Fibroblast of pulmonary artery (primary cell): ENCODE results near the gene TMBIM1.
"Not testable (repeated sequence)": the region's sequence is repeated elsewhere in the genome, so short reads cannot be mapped to it uniquely, and the experiment has no call there.

ENCODE experiments used
- DNase-seq: peaks from one replicate; pipeline ENCODE4 v3.0.0-alpha.2; 2010; ENCODE audit warnings: low read depth
- H3K4me3 ChIP-seq: replicated peaks from 2 replicates; pipeline ENCODE4 v1.5.1; 2011; ENCODE audit warnings: low read depth, mild to moderate bottlenecking, control low read depth, low read length, moderate library complexity
- CTCF ChIP-seq: IDR thresholded peaks from 2 replicates; pipeline ENCODE4 v1.5.1; 2011; ENCODE audit warnings: mild to moderate bottlenecking, control low read depth, low read length, inconsistent platforms; ENCODE audit errors: missing control alignments

The TMBIM1 gene

DNA sequence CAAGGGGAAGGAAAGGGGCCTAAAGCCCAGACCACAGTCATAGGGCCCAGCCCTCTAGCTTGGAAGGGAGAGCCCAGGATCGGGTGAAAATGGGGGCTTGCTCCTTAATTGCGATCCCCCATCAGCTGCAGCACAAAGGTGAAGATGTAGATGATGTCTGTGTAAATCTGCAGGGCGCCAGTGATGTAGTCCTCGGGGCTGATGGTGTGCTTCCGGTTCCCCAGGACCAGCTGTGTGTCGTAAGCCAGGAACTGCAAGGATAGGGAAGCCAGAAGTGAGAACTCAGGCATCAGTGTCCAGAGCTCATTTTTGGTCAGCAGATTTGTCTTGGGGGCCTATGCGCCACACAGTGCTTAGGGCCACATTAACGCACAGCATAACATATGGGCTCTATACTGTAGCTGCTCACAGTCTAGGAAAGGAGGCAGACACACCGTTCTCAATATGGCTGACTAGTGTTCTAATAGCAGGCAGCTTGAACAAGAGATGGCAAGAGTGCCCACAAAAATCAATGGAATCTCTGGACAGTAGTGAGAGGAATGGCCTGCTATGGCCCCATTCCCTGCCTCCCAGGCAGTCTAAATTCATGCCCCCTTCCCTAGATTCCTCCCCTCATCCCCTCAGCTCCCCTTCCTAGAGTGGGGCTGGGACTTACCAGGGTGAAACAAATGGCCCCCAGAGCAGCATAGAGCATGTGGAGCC is 16.8 kb downstream of the TMBIM1 start:
- TF ChIP-seq CTCF, result no peak
- no peak for DNase-seq
- H3K4me3 ChIP-seq, result no peak overlapping the region

GRCh38 chr2:218274586-218274985 is 17.7 kb downstream of the TMBIM1 start:
- no peak overlapping the region for H3K4me3 ChIP-seq
- no peak for DNase-seq
- TF ChIP-seq CTCF, result no peak

GRCh38 chr2:218273908-218274249 is 18.4 kb downstream of the TMBIM1 start:
- no peak overlapping the region for H3K4me3 ChIP-seq
- DNase-seq, result no peak
- TF ChIP-seq CTCF, result no peak

DNA sequence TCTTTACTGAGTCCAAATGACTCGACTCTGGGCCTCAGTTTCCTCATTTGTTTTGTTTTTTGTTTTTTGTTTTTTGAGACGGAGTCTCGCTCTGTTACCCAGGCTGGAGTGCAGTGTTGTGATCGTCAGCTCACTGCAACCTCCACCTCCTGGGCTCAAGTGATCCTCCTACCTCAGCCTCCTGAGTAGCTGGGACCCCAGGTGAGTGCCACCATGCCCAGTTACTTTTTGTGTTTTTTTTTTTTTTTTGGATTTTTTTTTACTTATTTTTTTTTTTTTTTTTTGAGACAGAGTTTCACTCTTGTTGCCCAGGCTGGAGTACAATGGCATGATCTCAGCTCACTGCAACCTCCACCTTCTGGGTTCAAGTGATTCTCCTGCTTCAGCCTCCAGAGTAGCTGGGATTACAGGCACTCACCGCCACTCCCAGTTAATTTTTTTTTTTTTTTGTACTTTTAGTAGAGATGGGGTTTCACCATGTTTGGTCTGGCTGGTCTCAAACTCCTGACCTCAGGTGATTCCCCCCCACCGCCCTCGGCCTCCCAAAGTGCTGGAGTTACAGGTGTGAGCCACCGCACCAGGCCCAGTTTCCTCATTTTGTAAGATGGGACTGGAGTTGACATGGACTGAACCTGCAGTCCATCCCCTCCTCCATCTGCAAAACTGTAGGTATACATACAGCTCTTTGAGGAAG is 18.9 kb downstream of the TMBIM1 start:
- not testable (repeated sequence) for H3K4me3 ChIP-seq, DNase-seq

- H3K4me3 ChIP-seq, result no peak overlapping the region
- peak; percentile 93 for DNase-seq
- peak; percentile 92 for TF ChIP-seq CTCF
Observed at GRCh38 chr2:218272531-218273212, 19.6 kb downstream of the TMBIM1 start.

DNA sequence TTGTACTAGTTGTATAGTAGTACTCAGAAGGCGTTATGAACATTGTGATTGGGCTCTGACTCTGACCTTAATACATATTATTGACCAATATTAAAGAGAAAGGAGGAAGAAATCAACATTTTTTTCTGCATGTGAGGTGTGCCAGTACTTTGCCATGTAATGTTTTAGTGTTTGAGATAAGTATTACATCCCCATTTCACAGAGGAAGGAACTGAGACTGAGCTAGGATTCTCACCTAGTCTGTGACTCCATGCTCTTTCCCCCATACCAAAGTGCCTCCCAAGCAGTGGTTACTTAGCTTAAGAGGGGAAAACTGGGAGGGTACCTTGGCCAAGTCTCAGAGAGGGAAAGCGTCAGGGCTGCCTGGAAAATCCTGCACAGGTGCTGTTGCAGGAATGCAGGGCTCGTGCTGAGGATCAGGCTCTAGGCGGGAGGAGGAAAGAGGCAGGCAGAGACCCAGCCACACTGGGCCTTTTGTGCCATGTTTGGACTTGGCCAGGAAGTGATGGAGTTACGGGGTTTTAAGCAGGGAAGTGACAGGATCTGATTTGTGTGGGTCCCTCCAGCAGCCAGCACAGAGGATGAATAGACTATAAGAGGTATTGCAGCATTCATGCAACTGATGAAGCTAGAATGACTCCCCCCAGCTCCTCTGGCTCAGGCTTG is 20.3 kb downstream of the TMBIM1 start:
- no peak for TF ChIP-seq CTCF

GRCh38 chr2:218271487-218271797 is 20.9 kb downstream of the TMBIM1 start:
- peak overlapping the region; percentile 97 for H3K4me3 ChIP-seq
- DNase-seq, result no peak
- TF ChIP-seq CTCF, result no peak

More for the DNA sequence above, 20.3 kb downstream of the TMBIM1 start:
- DNase-seq, result no peak
- no peak overlapping the region for H3K4me3 ChIP-seq
